Esophagus muscularis mucosa (tissue), 4 donors: ENCODE results near the gene LENEP.

Source experiments
- EP300 ChIP-seq: sonication (generic); formaldehyde crosslinking; IDR thresholded peaks from one replicate; pipeline ENCODE4 v1.6.1; 2017; ENCODE audit warnings: antibody characterized with exemption
- POLR2A ChIP-seq: fragments of 450-650 bp; IDR thresholded peaks from one replicate; pipeline ENCODE4 v1.6.1; 2017; ENCODE audit warnings: antibody characterized with exemption, moderate library complexity, mild to moderate bottlenecking, low read depth
- POLR2AphosphoS5 ChIP-seq, 2 donors: sonication (generic); formaldehyde crosslinking; IDR thresholded peaks; one replicate each; pipeline ENCODE4 v1.6.1; 2017; ENCODE audit warnings: antibody characterized with exemption in 2 of 2
- TF ChIP-seq, protein P1 (sequence below), 3 experiments: fragments of 200-600 bp in 2 of 3; fragments of 450-650 bp in 1 of 3; sonication (generic) in 2 of 3; IDR thresholded peaks; one replicate each; pipeline ENCODE4 v1.5.1; 2017 to 2019; ENCODE audit warnings: antibody characterized with exemption in 3 of 3, mild to moderate bottlenecking in 2 of 3, moderate library complexity in 1 of 3

GRCh38 chr1:155003227-155003765, 9.9 kb downstream of the LENEP start:
- TF ChIP-seq, protein P1, sequence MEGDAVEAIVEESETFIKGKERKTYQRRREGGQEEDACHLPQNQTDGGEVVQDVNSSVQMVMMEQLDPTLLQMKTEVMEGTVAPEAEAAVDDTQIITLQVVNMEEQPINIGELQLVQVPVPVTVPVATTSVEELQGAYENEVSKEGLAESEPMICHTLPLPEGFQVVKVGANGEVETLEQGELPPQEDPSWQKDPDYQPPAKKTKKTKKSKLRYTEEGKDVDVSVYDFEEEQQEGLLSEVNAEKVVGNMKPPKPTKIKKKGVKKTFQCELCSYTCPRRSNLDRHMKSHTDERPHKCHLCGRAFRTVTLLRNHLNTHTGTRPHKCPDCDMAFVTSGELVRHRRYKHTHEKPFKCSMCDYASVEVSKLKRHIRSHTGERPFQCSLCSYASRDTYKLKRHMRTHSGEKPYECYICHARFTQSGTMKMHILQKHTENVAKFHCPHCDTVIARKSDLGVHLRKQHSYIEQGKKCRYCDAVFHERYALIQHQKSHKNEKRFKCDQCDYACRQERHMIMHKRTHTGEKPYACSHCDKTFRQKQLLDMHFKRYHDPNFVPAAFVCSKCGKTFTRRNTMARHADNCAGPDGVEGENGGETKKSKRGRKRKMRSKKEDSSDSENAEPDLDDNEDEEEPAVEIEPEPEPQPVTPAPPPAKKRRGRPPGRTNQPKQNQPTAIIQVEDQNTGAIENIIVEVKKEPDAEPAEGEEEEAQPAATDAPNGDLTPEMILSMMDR (IDR thresholded peaks at IDR 0.05), result no peak
- TF ChIP-seq POLR2A (no peak), POLR2AphosphoS5 (IDR thresholded peaks at IDR 0.05) (no peak), EP300 (no peak)
